GM21423 (cell line): ENCODE measurements around the gene MPRIP.
"Not testable (repeated sequence)": the region's sequence is repeated elsewhere in the genome, so short reads cannot be mapped to it uniquely, and the experiment has no call there.

Experiments
- ATAC-seq: cut with Tn5 transposase; IDR thresholded peaks from one replicate; pipeline ENCODE4 v1.9.1; 2021; ENCODE audit warnings: mild to moderate bottlenecking, moderate library complexity; ENCODE audit not compliant: unreplicated experiment

MPRIP gene

GRCh38 chr17:17180741-17181525 is 138.7 kb downstream of the MPRIP start:
- ATAC-seq = no peak

- ATAC-seq = no peak
These were observed 139.7 kb downstream of the MPRIP start for GRCh38 chr17:17181666-17182597.

GRCh38 chr17:17182598-17183136 is 140.4 kb downstream of the MPRIP start:
- ATAC-seq = no peak

- ATAC-seq = no peak
These were observed 141.5 kb downstream of the MPRIP start for GRCh38 chr17:17183744-17184143.

- not testable (repeated sequence) for ATAC-seq
These were observed 142.9 kb downstream of the MPRIP start for GRCh38 chr17:17184985-17185757.

- ATAC-seq = no peak
These were observed 143.8 kb downstream of the MPRIP start for GRCh38 chr17:17186051-17186450.

GRCh38 chr17:17186551-17187505 is 144.6 kb downstream of the MPRIP start:
- ATAC-seq = no peak

- no peak for ATAC-seq
These were observed 146.3 kb downstream of the MPRIP start for GRCh38 chr17:17188586-17188985.

- ATAC-seq = no peak
These were observed 147.3 kb downstream of the MPRIP start for GRCh38 chr17:17189559-17189958.

- ATAC-seq = no peak
These were observed 147.9 kb downstream of the MPRIP start for GRCh38 chr17:17190188-17190587.

- ATAC-seq = no peak
These were observed 149.1 kb downstream of the MPRIP start for GRCh38 chr17:17191346-17191792.

GRCh38 chr17:17191961-17192381 is 149.7 kb downstream of the MPRIP start:
- no peak for ATAC-seq

GRCh38 chr17:17195466-17195865 is 153.2 kb downstream of the MPRIP start:
- ATAC-seq = not testable (repeated sequence)

- no peak for ATAC-seq
These were observed 154.5 kb downstream of the MPRIP start for GRCh38 chr17:17196776-17197175.

GRCh38 chr17:17198281-17198680 is 156.0 kb downstream of the MPRIP start:
- ATAC-seq = no peak

GRCh38 chr17:17200311-17200710 is 158.1 kb downstream of the MPRIP start:
- no peak for ATAC-seq

GRCh38 chr17:17200831-17201230 is 158.6 kb downstream of the MPRIP start:
- ATAC-seq = no peak

GRCh38 chr17:17201271-17201670 is 159.0 kb downstream of the MPRIP start:
- ATAC-seq = no peak

- no peak for ATAC-seq
These were observed 159.7 kb downstream of the MPRIP start for GRCh38 chr17:17201907-17202306.
